ENCODE results near the gene PRKCG. TPM values are rescaled to one million over a fixed set of nuclear protein-coding genes. Genes with fewer than 3 reads are reported as not detected.

PRKCG gene
- total and polyA plus RNA-seq, 9 donors, result 0.04 to 0.08 TPM; not detected in 7

GRCh38 chr19:53871454-53871853 is 10.5 kb upstream of the PRKCG start:
- WGBS, 3 donors, result 49 to 50% (median 50%) methylated on average over 7 of the region's 7 CpGs
- Histone ChIP-seq H3K9me3 (no peaks in the 10 kb centered on the region), H3K27me3 (no peaks in the 10 kb centered on the region), H3K36me3 (no peaks in the 10 kb centered on the region), H3K4me1 (ENCODE audit: insufficient read depth) (peaks cover 3% of the 10 kb centered on the region), H3K4me3 (no peak overlapping the region), H3K27ac (no peak overlapping the region)
- intact Hi-C loops (cut with DNase I), result loop anchor here in 1 of 4 donors (10.0 kb wide), 1 partner anchor 243 kb away; the partner anchor contains the start of genes PRPF31 and TFPT
- DNase-seq, result no peak
- TF ChIP-seq EP300 (IDR thresholded peaks at IDR 0.05) (no peak), POLR2A (IDR thresholded peaks at IDR 0.05) (no peak), CTCF (IDR thresholded peaks at IDR 0.05) (no peak)

GRCh38 chr19:53872762-53873161 is 9.2 kb upstream of the PRKCG start:
- TF ChIP-seq CTCF (IDR thresholded peaks at IDR 0.05) (no peak), POLR2A (IDR thresholded peaks at IDR 0.05) (no peak), EP300 (IDR thresholded peaks at IDR 0.05) (no peak)
- DNase-seq, result no peak
- Histone ChIP-seq H3K4me3 (no peak overlapping the region), H3K27ac (no peak overlapping the region), H3K36me3 (no peaks in the 10 kb centered on the region), H3K9me3 (no peaks in the 10 kb centered on the region), H3K27me3 (no peaks in the 10 kb centered on the region), H3K4me1 (ENCODE audit: insufficient read depth) (peaks cover 3% of the 10 kb centered on the region)
- WGBS, 3 donors, result 72 to 74% (median 74%) methylated on average over 6 of the region's 6 CpGs
- intact Hi-C loops (cut with DNase I), result loop anchor here in 1 of 4 donors (10.0 kb wide), 1 partner anchor 242 kb away; the partner anchor contains the start of genes PRPF31 and TFPT

GRCh38 chr19:53873773-53874605 is 8.0 kb upstream of the PRKCG start:
- H3K27ac ChIP-seq, result no peak overlapping the region
- 86 to 89% (median 87%) methylated on average over 51 of the region's 51 CpGs for WGBS, 3 donors
- no peak overlapping the region for H3K4me3 ChIP-seq
- DNase-seq, result peak in 1 of 5 donors; percentile 30
- no peak for TF ChIP-seq CTCF (IDR thresholded peaks at IDR 0.05)
- TF ChIP-seq EP300 (IDR thresholded peaks at IDR 0.05), result no peak
- no peak for TF ChIP-seq POLR2A (IDR thresholded peaks at IDR 0.05)
- H3K27me3 ChIP-seq, result no peaks in the 10 kb centered on the region
- H3K36me3 ChIP-seq, result no peaks in the 10 kb centered on the region
- no peaks in the 10 kb centered on the region for H3K9me3 ChIP-seq
- peaks cover 6% of the 10 kb centered on the region for H3K4me1 ChIP-seq (ENCODE audit: insufficient read depth)
- intact Hi-C loops (cut with DNase I), result loop anchor here in 1 of 4 donors (10.0 kb wide), 1 partner anchor 241 kb away; the partner anchor contains the start of genes PRPF31 and TFPT

GRCh38 chr19:53874606-53874990 is 7.4 kb upstream of the PRKCG start:
- intact Hi-C loops (cut with DNase I), result loop anchor here in 1 of 4 donors (10.0 kb wide), 1 partner anchor 240 kb away; the partner anchor contains the start of genes PRPF31 and TFPT
- no peaks in the 10 kb centered on the region for H3K36me3 ChIP-seq
- no peaks in the 10 kb centered on the region for H3K9me3 ChIP-seq
- 55 to 80% (median 63%) methylated on average over 6 of the region's 6 CpGs for WGBS, 3 donors
- no peak for TF ChIP-seq EP300 (IDR thresholded peaks at IDR 0.05)
- TF ChIP-seq POLR2A (IDR thresholded peaks at IDR 0.05), result no peak
- TF ChIP-seq CTCF (IDR thresholded peaks at IDR 0.05), result no peak
- H3K4me1 ChIP-seq (ENCODE audit: insufficient read depth), result peaks cover 6% of the 10 kb centered on the region
- H3K27me3 ChIP-seq, result no peaks in the 10 kb centered on the region
- no peak overlapping the region for H3K4me3 ChIP-seq
- no peak overlapping the region for H3K27ac ChIP-seq
- no peak for DNase-seq
